Panc1 (cell line): Measurements from ENCODE around the gene FDPS.

Experiments
- POLR2AphosphoS5 ChIP-seq: IDR thresholded peaks from 2 replicates; pipeline ENCODE4 v1.6.1; 2012; ENCODE audit warnings: mild to moderate bottlenecking, low read depth, low read length, moderate library complexity
- SIN3A ChIP-seq: IDR thresholded peaks from 2 replicates; pipeline ENCODE4 v1.6.1; 2012; ENCODE audit warnings: low read depth, mild to moderate bottlenecking, low read length, moderate library complexity, borderline replicate concordance; ENCODE audit not compliant: insufficient read depth
- TCF7L2 ChIP-seq: IDR thresholded peaks from 2 replicates; pipeline ENCODE4 v1.6.1; 2011; ENCODE audit warnings: mild to moderate bottlenecking, low read depth, low read length, inconsistent platforms
- TF ChIP-seq, protein P1 (sequence below): fragments of 450-650 bp; IDR thresholded peaks from 2 replicates; pipeline ENCODE4 v1.5.1; 2017; ENCODE audit warnings: mild to moderate bottlenecking
- TF ChIP-seq, protein P2 (sequence below), 2 experiments: IDR thresholded peaks; 2 replicates each; pipeline ENCODE4 v1.6.1; 2011 to 2012; ENCODE audit warnings: low read depth in 2 of 2, control low read depth in 1 of 2, low read length in 1 of 2, mild to moderate bottlenecking in 1 of 2, moderate library complexity in 1 of 2; ENCODE audit not compliant: insufficient read depth in 1 of 2

DNA sequence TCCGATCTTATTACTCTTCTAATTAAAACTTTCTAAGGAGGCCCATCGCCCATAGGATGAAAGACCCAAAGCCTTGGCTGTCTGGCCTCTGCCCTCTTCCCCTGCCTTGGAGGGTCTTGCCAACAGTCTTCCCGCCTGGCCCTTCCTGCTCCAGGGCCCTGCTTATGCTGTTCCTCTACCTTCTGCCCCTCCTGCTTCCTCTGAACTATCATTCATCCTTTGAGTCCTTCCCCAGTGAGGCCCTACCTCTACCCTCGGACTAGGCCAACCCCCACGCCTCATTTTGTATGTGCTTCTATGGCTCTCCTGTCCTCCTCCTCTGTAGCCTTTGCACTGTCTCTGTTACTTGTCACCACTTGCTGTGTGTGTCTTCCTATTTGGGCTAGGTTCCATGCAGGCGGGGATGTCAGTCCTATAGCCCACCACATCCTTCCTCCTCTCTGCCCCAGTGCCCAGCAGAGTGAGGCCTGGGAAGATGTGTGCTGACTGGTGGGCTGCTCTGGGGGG, 17.4 kb downstream of the FDPS start:
- TF ChIP-seq, protein P1, sequence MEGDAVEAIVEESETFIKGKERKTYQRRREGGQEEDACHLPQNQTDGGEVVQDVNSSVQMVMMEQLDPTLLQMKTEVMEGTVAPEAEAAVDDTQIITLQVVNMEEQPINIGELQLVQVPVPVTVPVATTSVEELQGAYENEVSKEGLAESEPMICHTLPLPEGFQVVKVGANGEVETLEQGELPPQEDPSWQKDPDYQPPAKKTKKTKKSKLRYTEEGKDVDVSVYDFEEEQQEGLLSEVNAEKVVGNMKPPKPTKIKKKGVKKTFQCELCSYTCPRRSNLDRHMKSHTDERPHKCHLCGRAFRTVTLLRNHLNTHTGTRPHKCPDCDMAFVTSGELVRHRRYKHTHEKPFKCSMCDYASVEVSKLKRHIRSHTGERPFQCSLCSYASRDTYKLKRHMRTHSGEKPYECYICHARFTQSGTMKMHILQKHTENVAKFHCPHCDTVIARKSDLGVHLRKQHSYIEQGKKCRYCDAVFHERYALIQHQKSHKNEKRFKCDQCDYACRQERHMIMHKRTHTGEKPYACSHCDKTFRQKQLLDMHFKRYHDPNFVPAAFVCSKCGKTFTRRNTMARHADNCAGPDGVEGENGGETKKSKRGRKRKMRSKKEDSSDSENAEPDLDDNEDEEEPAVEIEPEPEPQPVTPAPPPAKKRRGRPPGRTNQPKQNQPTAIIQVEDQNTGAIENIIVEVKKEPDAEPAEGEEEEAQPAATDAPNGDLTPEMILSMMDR, result no peak
- TF ChIP-seq, protein P2, sequence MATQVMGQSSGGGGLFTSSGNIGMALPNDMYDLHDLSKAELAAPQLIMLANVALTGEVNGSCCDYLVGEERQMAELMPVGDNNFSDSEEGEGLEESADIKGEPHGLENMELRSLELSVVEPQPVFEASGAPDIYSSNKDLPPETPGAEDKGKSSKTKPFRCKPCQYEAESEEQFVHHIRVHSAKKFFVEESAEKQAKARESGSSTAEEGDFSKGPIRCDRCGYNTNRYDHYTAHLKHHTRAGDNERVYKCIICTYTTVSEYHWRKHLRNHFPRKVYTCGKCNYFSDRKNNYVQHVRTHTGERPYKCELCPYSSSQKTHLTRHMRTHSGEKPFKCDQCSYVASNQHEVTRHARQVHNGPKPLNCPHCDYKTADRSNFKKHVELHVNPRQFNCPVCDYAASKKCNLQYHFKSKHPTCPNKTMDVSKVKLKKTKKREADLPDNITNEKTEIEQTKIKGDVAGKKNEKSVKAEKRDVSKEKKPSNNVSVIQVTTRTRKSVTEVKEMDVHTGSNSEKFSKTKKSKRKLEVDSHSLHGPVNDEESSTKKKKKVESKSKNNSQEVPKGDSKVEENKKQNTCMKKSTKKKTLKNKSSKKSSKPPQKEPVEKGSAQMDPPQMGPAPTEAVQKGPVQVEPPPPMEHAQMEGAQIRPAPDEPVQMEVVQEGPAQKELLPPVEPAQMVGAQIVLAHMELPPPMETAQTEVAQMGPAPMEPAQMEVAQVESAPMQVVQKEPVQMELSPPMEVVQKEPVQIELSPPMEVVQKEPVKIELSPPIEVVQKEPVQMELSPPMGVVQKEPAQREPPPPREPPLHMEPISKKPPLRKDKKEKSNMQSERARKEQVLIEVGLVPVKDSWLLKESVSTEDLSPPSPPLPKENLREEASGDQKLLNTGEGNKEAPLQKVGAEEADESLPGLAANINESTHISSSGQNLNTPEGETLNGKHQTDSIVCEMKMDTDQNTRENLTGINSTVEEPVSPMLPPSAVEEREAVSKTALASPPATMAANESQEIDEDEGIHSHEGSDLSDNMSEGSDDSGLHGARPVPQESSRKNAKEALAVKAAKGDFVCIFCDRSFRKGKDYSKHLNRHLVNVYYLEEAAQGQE (IDR thresholded peaks at IDR 0.05; ENCODE audit: insufficient read depth in 1 of 2, low read depth in 2 of 2, low read length in 1 of 2), result no peak
- TF ChIP-seq POLR2AphosphoS5 (peak; percentile 38; the same call in 1 of the 2 replicates), SIN3A (no peak), TCF7L2 (no peak)
